ENCODE results near the gene TP53. TPM values are rescaled to one million over a fixed set of nuclear protein-coding genes. Genes with fewer than 3 reads are reported as not detected.

TP53 gene
- total and polyA plus RNA-seq, 9 of the 15 experiments (the other 6 are each of a cell fraction or from before 2014, with no cell fraction given): 2.8 to 14.0 (median 7.1) TPM

DNA sequence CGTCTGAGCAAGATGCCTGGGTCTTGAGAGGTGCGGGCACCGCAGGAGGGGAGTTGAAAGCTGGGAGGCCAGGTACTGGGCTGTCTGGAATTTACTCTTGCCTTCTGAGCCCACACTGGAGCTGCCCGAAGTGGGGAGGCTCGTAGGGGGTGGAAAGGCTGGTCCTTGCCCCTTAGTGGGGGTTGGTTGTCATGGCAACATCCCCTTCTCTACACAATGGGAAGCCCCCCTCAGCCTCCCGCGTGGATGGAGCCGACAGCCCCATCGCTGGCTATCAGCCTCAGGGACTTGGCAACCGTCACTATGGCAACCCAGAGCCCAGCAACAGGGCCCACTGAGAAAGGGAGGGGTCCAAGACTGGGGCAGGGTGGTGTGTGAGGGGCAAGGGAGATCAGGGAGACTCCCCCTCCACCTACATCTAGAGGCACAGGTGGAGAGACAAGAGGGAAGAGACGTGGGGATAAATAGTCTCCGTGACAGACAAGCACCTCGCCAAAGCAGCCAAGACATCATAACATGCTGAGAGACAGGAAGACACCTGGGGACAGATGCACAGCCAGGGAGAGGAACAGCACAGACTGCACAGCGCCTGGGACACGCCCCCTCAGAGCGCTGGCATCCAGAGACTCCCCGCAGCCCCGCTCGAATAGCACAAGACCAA is 25.0 kb upstream of the TP53 start:
- ChIA-PET POLR2A (interaction anchor here (2.6 to 3.5 kb wide), 2 partner anchors 8 to 25 kb away, joined by 12 to 13 read pairs; partner anchors contain the start of genes EFNB3 and TP53), CTCF (ENCODE audit: low intra/inter-chr PET ratio) (no interaction called here)
- Histone ChIP-seq H3K4me2 (ENCODE audit: insufficient read depth, low read length) (no peak overlapping the region), H4K20me1 (replicated peaks; ENCODE audit: control insufficient read depth, insufficient read depth, low read length) (no peaks in the 10 kb centered on the region), H3K36me3 (ENCODE audit: control insufficient read depth, insufficient read depth, low read length) (no peaks in the 10 kb centered on the region), H3K4me3 (no peak overlapping the region), H3K4me1 (replicated peaks in 1 of 2; ENCODE audit: control insufficient read depth in 2 of 2, insufficient read depth in 2 of 2, low read length in 2 of 2) (peaks cover 6 to 10% of the 10 kb centered on the region in 2 experiments; a peak in 3 of 5 replicates), H2AFZ (ENCODE audit: low read depth, low read length) (no peak overlapping the region), H3K27me3 (ENCODE audit: control insufficient read depth in 2 of 2, insufficient read depth in 2 of 2, low read length in 2 of 2) (peaks cover 2 to 52% of the 10 kb centered on the region in 2 experiments; a peak in 4 of 5 replicates), H3K9ac (ENCODE audit: insufficient read depth in 1 of 2, low read depth in 2 of 2, low read length in 2 of 2) (no peak overlapping the region), H3K9me3 (replicated peaks; ENCODE audit: control insufficient read depth, insufficient read depth, low read depth, low read length) (no peaks in the 10 kb centered on the region), H3K9me1 (ENCODE audit: control insufficient read depth, insufficient read depth, low read length) (no peaks in the 10 kb centered on the region), H3K27ac (ENCODE audit: extremely low read depth, low read depth, low read length) (no peak overlapping the region), H3K79me2 (ENCODE audit: control insufficient read depth, insufficient read depth, low read length) (no peaks in the 10 kb centered on the region)
- no peak for DNase-seq (ENCODE audit: extremely low read depth in 1 of 4, low spot score in 3 of 4)
- in situ Hi-C loops (cut with MboI): no loop called here
- FAIRE-seq: no peak
- TF ChIP-seq FOS (IDR thresholded peaks at IDR 0.05; ENCODE audit: extremely low read depth, insufficient read length) (no peak), CSDE1 (IDR thresholded peaks at IDR 0.05) (0 out of 4 replicates have a peak, but pooled peaks of 1 of the 2 experiments have one; percentile 22), MYNN (IDR thresholded peaks at IDR 0.05) (peak; percentile 88), MYNN (CRISPR knock-in tag; IDR thresholded peaks at IDR 0.05) (no peak), RFX1 (IDR thresholded peaks at IDR 0.05) (peak; percentile 89), TCF7L2 (IDR thresholded peaks at IDR 0.05; ENCODE audit: low read depth, low read length) (no peak)
- TF ChIP-seq, protein P1, sequence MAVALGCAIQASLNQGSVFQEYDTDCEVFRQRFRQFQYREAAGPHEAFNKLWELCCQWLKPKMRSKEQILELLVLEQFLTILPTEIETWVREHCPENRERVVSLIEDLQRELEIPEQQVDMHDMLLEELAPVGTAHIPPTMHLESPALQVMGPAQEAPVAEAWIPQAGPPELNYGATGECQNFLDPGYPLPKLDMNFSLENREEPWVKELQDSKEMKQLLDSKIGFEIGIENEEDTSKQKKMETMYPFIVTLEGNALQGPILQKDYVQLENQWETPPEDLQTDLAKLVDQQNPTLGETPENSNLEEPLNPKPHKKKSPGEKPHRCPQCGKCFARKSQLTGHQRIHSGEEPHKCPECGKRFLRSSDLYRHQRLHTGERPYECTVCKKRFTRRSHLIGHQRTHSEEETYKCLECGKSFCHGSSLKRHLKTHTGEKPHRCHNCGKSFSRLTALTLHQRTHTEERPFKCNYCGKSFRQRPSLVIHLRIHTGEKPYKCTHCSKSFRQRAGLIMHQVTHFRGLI (CRISPR knock-in tag; IDR thresholded peaks at IDR 0.05): no peak
- TF ChIP-seq, protein P2, sequence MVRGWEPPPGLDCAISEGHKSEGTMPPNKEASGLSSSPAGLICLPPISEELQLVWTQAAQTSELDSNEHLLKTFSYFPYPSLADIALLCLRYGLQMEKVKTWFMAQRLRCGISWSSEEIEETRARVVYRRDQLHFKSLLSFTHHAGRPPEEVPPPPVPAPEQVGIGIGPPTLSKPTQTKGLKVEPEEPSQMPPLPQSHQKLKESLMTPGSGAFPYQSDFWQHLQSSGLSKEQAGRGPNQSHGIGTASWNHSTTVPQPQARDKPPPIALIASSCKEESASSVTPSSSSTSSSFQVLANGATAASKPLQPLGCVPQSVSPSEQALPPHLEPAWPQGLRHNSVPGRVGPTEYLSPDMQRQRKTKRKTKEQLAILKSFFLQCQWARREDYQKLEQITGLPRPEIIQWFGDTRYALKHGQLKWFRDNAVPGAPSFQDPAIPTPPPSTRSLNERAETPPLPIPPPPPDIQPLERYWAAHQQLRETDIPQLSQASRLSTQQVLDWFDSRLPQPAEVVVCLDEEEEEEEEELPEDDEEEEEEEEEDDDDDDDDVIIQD (CRISPR knock-in tag; IDR thresholded peaks at IDR 0.05): no peak
- 6% methylated on average over 14 of the region's 19 CpGs for WGBS (ENCODE audit: insufficient coverage, low coverage, missing lambda C conversion rate)
- BruUV-seq (replicated peaks): no TSS peak
- 0 out of 3 replicates have a peak, but pooled peaks have one; percentile 9 for ATAC-seq
- intact Hi-C loops (cut with micrococcal nuclease): no loop called here
